OCI-LY3 (cell line): ENCODE measurements around the gene ZSCAN12.

Source experiments
- H2AFZ ChIP-seq: fragments of 200-600, 300-600 bp; shearing (Covaris generic); 2 replicates; pipeline ENCODE4 v1.6.0; 2014; ENCODE audit warnings: antibody characterized with exemption, low read depth, low read length
- H3K27ac ChIP-seq: fragments of 200-600, 300-600 bp; sonication (generic); 2 replicates; pipeline ENCODE4 v1.5.1; 2014; ENCODE audit warnings: mild to moderate bottlenecking, low read length, moderate library complexity, mixed read lengths
- H3K27me3 ChIP-seq: fragments of 200-600, 300-600 bp; sonication (generic); 2 replicates; pipeline ENCODE4 v1.6.1; 2014; ENCODE audit warnings: low read depth, low read length, mixed read lengths
- H3K36me3 ChIP-seq: fragments of 200-600, 300-600 bp; sonication (generic); replicated peaks from 2 replicates; pipeline ENCODE3; 2014; ENCODE audit warnings: low read depth, low read length, mixed read lengths
- H3K4me1 ChIP-seq: fragments of 300-600, 200-600 bp; sonication (generic); 2 replicates; pipeline ENCODE4 v1.6.1; 2014; ENCODE audit warnings: low read length, mixed read lengths
- H3K4me2 ChIP-seq: fragments of 200-600, 300-600 bp; sonication (generic); 2 replicates; pipeline ENCODE4 v1.6.1; 2014; ENCODE audit warnings: low read length, mixed read lengths
- H3K4me3 ChIP-seq: fragments of 300-600, 200-600 bp; sonication (generic); 2 replicates; pipeline ENCODE4 v1.5.1; 2014; ENCODE audit warnings: antibody characterized with exemption, mild to moderate bottlenecking, low read length, moderate library complexity
- H3K79me2 ChIP-seq: fragments of 300-600, 200-600 bp; shearing (Covaris generic); 2 replicates; pipeline ENCODE4 v1.6.1; 2014; ENCODE audit warnings: mild to moderate bottlenecking, low read length, mixed read lengths
- H3K9ac ChIP-seq: fragments of 300-600, 200-600 bp; shearing (Covaris generic); 2 replicates; pipeline ENCODE4 v1.6.0; 2014; ENCODE audit warnings: mild to moderate bottlenecking, low read length, moderate library complexity
- H3K9me3 ChIP-seq: fragments of 200-600, 300-600 bp; shearing (Covaris generic); 2 replicates; pipeline ENCODE4 v1.6.1; 2014; ENCODE audit warnings: low read length, mixed read lengths; ENCODE audit not compliant: insufficient read depth
- H4K20me1 ChIP-seq: fragments of 200-600, 300-600 bp; sonication (generic); 2 replicates; pipeline ENCODE4 v1.6.1; 2016; ENCODE audit warnings: low read length, mixed read lengths; ENCODE audit not compliant: insufficient read depth
- EZH2phosphoT487 ChIP-seq: fragments of 200-600 bp; shearing (Covaris generic); IDR thresholded peaks from 2 replicates; pipeline ENCODE4 v1.6.1; 2018; ENCODE audit warnings: antibody characterized with exemption, mixed run types, low read depth
- TF ChIP-seq, protein P1 (sequence below): fragments of 200-600, 300-600 bp; sonication (generic); IDR thresholded peaks from 2 replicates; pipeline ENCODE4 v1.5.1; 2014; ENCODE audit warnings: antibody characterized with exemption, low read length, low read depth

The ZSCAN12 gene

GRCh38 chr6:28349892-28350737, 49.4 kb downstream of the ZSCAN12 start, which contains the start of gene ZKSCAN3:
Gene ZKSCAN3, plus strand, starts transcription at chr6:28349947. Its CDS starts 9,640 bp downstream, at chr6:28359587.
- peak within 1 kb of the TSS; percentile 95 for H3K4me3 ChIP-seq
- H4K20me1 ChIP-seq: no peaks in the 10 kb centered on the region
- H2AFZ ChIP-seq: peak within 1 kb of the TSS; percentile 100
- peaks cover 17% of the 10 kb centered on the region for H3K79me2 ChIP-seq
- no peaks in the 10 kb centered on the region for H3K27me3 ChIP-seq
- peak within 1 kb of the TSS; percentile 40 for H3K27ac ChIP-seq
- TF ChIP-seq, protein P1, sequence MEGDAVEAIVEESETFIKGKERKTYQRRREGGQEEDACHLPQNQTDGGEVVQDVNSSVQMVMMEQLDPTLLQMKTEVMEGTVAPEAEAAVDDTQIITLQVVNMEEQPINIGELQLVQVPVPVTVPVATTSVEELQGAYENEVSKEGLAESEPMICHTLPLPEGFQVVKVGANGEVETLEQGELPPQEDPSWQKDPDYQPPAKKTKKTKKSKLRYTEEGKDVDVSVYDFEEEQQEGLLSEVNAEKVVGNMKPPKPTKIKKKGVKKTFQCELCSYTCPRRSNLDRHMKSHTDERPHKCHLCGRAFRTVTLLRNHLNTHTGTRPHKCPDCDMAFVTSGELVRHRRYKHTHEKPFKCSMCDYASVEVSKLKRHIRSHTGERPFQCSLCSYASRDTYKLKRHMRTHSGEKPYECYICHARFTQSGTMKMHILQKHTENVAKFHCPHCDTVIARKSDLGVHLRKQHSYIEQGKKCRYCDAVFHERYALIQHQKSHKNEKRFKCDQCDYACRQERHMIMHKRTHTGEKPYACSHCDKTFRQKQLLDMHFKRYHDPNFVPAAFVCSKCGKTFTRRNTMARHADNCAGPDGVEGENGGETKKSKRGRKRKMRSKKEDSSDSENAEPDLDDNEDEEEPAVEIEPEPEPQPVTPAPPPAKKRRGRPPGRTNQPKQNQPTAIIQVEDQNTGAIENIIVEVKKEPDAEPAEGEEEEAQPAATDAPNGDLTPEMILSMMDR: no peak
- no peak for TF ChIP-seq EZH2phosphoT487
- H3K9ac ChIP-seq: peak within 1 kb of the TSS; percentile 79
- H3K36me3 ChIP-seq: peaks cover 6% of the 10 kb centered on the region
- peak within 1 kb of the TSS; percentile 68 for H3K4me2 ChIP-seq
- H3K4me1 ChIP-seq: peaks cover 8% of the 10 kb centered on the region
- no peaks in the 10 kb centered on the region for H3K9me3 ChIP-seq

GRCh38 chr6:28349344-28349891, 50.1 kb downstream of the ZSCAN12 start:
- H4K20me1 ChIP-seq: no peaks in the 10 kb centered on the region
- peak overlapping the region; percentile 95 for H3K4me3 ChIP-seq
- no peaks in the 10 kb centered on the region for H3K27me3 ChIP-seq
- peaks cover 6% of the 10 kb centered on the region for H3K36me3 ChIP-seq
- H2AFZ ChIP-seq: peak overlapping the region; percentile 100
- no peaks in the 10 kb centered on the region for H3K9me3 ChIP-seq
- peaks cover 17% of the 10 kb centered on the region for H3K79me2 ChIP-seq
- H3K9ac ChIP-seq: peak overlapping the region; percentile 79
- H3K4me2 ChIP-seq: peak overlapping the region; percentile 68
- peaks cover 8% of the 10 kb centered on the region for H3K4me1 ChIP-seq
- no peak overlapping the region for H3K27ac ChIP-seq
- no peak for TF ChIP-seq EZH2phosphoT487
- TF ChIP-seq, protein P1: no peak

DNA sequence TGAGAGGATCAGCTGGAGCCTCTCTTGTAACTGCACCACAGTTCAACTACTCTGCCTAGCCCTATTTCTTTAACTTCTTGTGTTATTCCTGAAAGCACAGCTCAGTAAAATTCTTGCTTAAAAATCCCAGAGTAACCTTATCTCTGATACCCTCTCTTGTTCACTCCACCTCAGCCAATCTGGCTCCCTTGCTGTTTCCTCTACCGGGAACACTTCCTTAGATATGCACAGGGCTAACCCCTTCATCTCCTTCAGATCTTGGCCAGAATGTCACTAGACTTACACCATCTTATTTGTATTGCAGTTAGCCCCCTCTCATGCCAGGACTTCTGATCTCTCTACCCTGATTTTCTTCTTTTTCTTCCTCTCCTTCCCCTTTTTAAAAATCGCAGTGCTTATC, 52.4 kb downstream of the ZSCAN12 start:
- no peaks in the 10 kb centered on the region for H4K20me1 ChIP-seq
- H3K4me3 ChIP-seq: no peak overlapping the region
- no peak overlapping the region for H3K4me2 ChIP-seq
- TF ChIP-seq, protein P1: no peak
- no peak for TF ChIP-seq EZH2phosphoT487
- no peaks in the 10 kb centered on the region for H3K27me3 ChIP-seq
- H3K4me1 ChIP-seq: peaks cover 8% of the 10 kb centered on the region
- no peaks in the 10 kb centered on the region for H3K9me3 ChIP-seq
- no peak overlapping the region for H3K27ac ChIP-seq
- peaks cover 17% of the 10 kb centered on the region for H3K79me2 ChIP-seq
- H3K9ac ChIP-seq: no peak overlapping the region
- no peak overlapping the region for H2AFZ ChIP-seq
- H3K36me3 ChIP-seq: no peaks in the 10 kb centered on the region

DNA sequence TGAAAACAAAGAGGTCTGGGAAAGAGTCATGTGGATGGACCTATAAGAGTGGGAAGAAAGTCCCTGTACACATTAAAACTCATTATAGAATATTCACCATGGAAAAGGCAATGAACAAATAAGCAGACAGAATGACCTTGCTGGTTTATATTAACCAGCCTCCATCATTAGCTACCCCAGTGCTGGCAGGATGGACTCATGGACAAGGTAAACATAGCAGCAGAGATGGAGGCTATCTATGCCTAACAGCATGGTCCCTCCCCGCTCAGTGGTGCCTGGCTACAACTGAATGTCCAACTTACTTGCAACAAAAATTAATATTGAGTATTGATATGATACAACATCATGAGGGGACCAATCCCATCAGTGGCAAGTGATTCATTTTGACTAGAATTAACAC, 54.3 kb downstream of the ZSCAN12 start:
- H3K9ac ChIP-seq: no peak overlapping the region
- no peaks in the 10 kb centered on the region for H3K4me1 ChIP-seq
- no peak overlapping the region for H3K27ac ChIP-seq
- no peaks in the 10 kb centered on the region for H3K36me3 ChIP-seq
- no peaks in the 10 kb centered on the region for H3K9me3 ChIP-seq
- H4K20me1 ChIP-seq: no peaks in the 10 kb centered on the region
- no peak overlapping the region for H3K4me3 ChIP-seq
- H3K79me2 ChIP-seq: peaks cover 4% of the 10 kb centered on the region
- no peak overlapping the region for H2AFZ ChIP-seq
- TF ChIP-seq EZH2phosphoT487: no peak
- TF ChIP-seq, protein P1: no peak
- no peaks in the 10 kb centered on the region for H3K27me3 ChIP-seq
- no peak overlapping the region for H3K4me2 ChIP-seq
